Stimulated activated CD4-positive, alpha-beta T cell treated with anti-CD3 and anti-CD28 coated beads, Interleukin-12 subunit alpha, Interleukin-12 subunit beta, amount 100 ng/mL, for 4 hours (primary cell): ENCODE measurements around the gene IER3.
"Not testable (repeated sequence)": the region's sequence is repeated elsewhere in the genome, so short reads cannot be mapped to it uniquely, and the experiment has no call there.

Experiments used
- DNase-seq: peaks from one replicate; pipeline ENCODE4 v3.0.0-alpha.2; 2020

IER3 gene

DNA sequence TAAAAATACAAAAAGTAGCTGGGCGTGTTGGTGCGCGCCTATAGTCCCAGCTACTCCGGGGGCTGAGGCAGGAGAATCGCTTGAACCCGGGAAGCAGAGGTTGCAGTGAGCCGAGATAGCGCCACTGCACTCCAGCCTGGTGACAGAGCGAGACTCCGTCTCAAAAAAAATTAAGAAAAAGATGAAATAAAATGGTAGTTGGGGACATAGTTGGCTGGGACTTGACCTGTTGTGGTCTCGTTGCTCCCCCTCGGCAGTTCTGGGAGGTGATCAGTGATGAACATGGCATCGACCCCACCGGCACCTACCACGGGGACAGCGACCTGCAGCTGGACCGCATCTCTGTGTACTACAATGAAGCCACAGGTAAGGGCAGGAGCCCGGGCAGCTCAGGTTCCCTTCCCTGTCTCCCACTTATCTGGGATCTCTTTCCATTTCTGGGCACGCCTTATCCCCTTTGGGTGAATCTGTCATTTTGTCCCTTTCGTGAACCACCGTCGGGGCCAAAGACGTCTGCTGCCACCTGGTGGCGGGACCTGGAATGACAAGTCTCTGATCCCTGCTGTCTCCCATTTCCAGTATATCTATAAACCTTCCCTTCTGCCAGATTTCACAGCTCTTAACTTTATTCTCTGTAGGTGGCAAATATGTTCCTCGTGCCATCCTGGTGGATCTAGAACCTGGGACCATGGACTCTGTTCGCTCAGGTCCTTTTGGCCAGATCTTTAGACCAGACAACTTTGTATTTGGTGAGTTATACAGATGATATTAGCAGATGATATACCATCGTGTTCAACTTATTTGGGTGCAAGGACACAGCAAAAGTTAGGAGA is 21.9 kb downstream of the IER3 start:
- DNase-seq = peak; percentile 82

DNA sequence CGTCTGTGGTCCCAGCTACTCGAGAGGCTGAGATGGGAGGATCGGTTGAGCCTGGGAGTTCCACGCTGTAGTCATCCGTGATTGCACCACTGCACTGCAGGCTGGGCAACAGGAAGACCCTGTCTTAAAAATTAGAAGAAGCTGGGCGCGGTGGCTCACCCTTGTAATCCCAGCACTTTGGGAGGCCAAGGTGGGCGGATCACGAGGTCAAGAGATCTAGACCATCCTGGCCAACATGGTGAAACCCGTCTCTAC is 22.4 kb downstream of the IER3 start:
- not testable (repeated sequence) for DNase-seq

DNA sequence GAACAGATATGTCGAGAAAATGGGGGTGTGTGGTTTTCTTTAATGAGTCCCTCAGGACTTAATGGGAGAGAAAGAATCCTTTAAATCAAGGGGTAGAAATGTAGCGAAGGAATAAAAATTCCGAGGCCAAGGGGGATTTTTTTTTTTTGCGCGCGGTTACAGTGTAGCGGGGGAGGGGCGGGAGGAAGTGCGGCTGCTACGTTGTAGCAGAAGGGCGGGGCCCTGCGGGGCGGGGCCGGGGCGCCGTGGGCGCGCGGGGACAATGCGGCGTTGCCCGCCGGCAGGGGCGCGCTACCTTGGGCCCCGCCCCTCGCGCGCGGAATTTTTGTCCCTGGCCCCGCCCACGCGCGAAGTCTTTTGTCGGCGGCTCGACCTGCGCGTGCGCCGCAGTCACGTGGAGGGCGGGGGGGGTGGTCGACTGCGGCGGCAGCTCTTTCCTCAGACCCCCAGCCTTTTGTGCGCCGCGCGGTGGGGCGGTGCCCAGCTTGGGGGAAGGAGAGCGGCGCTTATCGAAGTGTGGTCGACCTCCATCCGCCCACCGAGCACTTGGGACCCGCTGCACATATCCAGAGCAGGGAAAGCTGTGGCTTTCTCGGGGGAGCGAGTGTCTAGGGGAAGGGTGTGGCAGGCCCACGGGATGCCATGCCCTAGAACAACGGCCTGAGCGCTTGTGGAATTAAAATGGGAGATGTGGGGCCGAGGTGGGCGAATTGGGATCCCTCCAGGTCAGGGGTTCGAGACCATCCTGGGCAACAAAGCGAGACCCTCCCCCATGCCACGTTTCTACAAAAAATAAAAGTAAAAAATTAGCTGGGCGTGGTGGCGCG is 22.9 kb downstream of the IER3 start:
- DNase-seq = peak; percentile 98

DNA sequence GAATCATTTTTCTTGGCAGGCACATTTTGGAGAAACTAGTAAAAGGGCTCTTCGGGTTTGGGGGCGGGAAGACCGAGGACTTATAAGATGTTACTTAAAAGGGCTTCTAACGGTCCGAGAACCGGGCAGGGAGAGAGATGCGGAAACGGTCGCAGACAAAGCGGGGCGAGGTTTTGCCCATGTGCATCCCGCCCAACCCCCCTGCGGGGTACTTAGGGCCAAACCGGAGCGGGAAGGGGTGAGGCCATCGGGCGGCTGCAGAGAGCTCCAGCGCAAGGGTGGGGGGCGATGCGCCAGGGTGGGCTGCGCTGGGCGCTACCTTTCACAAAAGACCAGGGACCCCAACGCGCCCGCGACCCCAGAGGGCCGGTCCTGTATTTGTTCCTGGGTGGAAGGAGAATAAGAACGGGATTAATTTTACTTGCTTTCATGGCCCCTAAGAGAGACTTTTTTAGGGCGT is 23.6 kb downstream of the IER3 start:
- peak; percentile 63 for DNase-seq

DNA sequence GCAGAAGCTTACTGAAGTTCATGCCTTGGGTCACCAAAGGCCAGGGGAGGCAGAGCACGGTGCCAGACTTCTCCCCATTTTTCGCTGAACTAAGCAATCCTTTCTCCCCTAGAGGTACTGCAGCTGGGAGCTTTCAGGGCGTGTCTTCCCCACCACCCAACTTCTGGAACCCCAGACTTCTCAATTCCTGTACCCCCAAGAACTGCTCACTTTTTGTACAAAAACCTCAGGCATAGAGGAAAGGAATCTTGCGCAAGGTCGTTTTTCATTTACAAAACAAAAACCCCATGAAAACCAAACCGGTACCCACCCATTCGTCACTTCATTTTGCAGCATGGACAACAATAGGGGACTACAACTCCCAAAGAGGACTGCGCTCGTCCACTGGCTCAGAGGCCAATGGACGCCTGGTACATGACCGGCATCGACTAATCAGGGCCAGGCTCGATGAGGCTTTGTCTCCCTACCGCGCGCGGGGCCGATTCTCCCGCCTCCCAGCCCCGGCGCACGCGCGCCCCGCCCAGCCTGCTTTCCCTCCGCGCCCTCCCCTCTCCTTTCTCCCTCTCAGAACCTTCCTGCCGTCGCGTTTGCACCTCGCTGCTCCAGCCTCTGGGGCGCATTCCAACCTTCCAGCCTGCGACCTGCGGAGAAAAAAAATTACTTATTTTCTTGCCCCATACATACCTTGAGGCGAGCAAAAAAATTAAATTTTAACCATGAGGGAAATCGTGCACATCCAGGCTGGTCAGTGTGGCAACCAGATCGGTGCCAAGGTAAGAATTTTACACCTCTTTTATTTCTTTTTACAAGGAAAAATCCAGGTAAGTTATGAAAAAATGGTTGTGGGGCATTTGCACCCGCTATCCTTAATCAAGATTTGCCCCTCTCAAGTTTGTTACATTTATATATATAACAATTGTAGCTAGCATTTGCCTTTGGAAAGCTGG is 24.3 kb downstream of the IER3 start, which contains the start of gene TUBB:
TSS of gene TUBB (plus strand) at position 562 of the 947 bp plus-strand sequence. CDS start at position 717, 155 bp downstream.
- peak; percentile 94 for DNase-seq

DNA sequence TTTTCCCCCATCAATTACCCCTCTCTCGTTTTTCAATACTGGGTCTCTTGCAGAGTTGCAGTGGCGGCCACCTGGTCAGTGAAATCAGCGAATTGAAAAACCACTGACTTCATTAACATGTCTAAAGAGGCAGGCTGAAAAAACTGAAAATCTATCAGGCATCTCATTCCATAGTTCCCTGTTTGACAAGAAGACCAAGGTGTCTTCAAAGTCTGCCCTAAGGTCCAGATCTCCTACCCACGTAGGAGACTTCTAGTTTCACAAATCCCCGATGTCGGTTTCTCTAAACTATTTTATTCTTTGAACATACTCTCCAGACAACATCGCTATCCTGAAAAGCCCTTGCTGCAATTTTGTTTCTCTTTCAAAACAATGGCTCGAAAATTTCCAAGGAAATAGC is 25.0 kb downstream of the IER3 start:
- no peak for DNase-seq

DNA sequence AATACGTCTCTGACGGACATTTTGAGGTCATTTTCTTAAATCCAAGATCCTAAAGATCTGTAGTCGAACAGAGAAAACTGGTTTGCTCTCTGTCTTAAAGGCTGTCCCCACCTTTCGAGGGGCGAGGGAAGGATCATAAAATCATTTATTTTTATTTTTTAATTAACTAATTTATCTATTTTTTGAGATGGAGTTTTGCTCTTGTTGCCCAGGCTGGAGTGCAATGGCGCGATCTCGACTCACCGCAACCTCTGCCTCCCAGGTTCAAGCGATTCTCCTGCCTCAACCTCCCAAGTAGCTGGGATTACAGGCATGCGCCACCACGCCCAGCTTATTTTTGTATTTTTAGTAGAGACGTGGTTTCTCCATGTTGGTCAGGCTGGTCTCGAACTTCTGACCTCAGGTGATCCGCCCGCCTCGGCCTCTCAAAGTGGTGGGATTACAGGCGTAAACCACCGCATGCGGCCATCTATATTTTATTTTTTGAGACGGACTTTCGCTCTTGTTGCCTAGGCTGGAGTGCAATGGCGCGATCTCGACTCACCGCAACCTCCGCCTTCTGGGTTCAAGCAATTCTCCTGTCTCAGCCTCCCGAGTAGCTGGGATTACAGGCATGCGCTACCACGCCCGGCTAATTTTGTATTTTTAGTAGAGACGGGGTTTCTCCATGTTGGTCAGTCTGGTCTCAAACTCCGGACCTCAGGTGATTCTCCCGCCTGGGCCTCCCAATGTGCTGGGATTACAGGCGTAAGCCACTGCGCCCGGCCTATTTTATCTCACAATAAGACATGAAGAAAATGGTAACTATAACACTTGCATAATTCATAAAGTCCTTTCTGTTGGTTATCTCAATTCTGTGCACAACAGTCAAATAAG is 26.3 kb downstream of the IER3 start:
- not testable (repeated sequence) for DNase-seq

DNA sequence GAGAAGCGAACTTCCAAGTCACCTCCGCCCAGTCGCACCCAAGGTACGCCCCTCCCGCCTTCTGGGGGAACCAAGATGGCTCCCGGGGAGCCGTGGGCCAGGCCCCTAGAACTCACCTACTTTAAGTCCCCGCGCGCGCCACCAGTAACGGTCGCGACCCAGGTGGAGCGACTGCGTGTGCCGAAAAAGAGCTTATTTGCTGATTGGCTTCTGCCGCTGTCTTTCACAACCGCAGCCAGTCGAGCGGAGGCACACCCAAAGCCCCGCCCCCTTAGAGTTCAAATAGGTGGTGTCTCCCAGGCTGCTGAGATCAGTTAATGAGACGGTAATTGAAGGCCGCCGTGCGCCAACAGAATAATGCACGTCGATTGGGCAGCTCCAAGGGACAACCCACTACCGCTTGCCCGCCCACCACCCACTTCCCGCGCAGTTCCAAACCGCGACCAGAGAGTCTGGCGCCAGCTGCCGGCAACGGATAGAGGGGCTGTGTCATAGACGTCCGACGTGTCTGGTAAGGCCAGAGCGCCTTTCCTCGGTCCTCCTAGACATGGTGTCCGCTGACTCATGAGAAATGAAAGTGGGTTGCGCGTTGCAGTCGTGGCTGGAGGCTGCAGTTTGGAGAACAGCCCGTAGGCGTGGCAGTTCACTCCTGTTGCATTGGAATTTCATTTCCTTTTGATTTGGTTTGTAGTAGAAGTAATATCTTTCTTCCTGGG is 27.1 kb downstream of the IER3 start, which contains the start of gene MDC1:
TSS of gene MDC1 (minus strand) at position 153 of the 716 bp plus-strand sequence. CDS start 2,106 bp downstream, outside the sequence.
- DNase-seq = peak; percentile 97

DNA sequence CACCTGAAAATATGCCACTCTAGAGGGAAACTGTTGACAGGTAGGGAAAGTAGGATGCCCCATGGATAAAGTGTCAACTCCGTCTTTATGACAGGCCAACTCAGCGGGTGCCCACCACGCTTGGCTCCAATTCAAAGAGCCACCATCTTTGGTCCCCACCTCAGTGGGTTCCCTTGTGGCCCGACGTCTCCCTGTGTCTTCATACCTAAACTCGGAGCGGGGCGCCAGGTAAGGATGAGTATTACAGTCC is 27.5 kb downstream of the IER3 start:
- no peak for DNase-seq

DNA sequence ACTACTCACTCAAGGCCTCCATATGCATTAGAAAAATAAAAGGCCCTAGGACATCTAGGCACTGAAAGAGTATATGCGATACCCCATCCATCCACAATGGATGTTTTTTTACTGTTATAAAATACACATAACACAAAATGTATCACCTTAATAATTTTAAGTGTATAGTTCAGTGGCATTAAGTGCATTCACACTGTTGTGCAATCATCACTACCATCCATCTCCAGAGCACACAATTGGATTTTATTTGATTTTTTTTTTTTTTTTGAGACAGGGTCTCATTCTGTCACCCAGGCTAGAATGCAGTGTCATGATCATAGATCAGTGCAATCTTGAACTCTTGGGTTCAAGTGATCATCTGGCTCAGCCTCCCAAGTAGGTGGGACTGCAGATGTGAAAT is 30.1 kb downstream of the IER3 start:
- no peak for DNase-seq

DNA sequence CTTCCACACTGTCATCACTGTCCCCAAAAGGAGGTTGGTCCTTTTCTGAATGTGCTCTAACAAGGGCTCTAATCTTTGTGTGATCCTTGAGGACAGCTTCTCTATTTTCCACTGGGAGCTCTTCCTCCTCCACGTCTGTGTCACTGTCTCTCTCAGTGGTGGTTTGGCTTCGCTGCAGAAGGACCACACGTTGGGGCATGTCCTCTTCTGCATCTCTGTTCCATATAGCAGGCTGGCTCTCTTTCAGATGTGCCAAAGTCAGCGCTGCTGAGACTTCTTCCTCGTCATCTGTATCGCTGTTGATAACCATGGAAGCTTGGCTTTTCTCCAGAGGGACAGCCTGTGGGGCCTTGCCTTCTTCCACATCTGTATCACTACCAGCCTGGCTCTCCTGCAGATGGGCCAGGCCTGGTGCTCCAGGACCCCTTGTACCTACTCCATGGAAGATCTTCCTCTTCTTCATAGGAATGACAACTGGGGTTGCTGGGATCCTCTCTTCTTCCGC is 31.9 kb downstream of the IER3 start:
- DNase-seq = no peak

DNA sequence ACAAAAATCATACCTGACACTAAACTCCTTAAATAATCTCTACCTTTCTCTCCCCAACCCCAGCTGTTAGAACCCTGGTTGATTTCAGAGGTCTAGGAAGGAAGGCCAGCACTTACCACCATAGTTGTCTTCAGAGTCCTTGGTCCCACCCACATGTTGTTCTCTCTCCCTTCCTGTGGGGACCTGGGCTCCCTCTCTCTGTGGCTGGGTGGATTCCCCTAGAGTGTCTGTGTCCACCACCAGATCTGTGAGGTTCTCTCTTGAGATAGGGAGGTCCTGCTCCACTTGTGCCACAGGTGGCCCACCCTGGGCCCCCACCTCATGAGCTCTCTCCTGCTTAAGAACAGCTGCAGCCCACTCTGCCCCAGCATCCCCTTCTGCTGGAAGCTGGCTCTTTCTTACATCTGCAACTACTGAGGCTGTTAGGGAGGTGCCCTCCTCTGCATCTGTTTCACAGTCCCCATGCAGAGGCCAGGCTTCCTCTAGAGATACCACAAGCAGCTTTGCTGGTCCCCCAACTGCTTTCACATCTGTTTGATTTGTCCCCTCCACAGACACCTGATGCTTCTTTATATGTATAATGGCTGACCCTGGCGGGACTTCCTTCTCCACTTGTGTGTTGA is 32.5 kb downstream of the IER3 start:
- DNase-seq = no peak

DNA sequence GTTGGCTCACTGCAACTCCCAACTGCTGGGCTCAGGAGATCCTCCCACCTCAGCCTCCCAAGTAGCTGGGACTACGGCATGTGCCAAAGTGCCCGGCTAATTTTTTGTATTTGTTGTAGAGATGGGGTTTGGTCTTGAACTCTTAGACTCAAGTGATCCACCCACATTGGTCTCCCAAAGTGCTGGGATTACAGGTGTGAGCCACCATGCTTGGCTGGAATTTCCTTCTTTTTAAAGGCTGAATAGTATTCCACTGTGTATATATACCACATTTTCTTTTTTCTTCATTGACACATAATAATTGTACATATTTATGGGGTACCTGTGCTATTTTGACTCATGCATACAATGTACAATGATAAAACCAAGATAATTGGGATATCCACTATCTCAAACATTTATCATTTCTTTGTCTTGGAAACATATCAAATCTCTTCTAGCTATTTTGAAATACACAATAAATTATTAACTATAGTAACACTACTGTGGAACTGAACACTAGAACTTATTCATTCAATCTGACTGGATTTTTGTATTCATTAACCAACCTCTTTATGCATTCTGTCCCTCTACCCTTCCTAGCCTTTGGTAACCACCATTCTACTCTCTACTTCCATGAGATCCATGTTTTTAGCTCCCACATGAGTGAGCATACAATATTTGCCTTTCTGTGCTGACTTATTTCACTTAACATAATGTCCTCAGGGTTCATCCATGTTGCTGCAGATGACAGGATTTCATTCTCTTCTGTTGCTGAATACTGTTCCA is 35.1 kb downstream of the IER3 start:
- DNase-seq = no peak

DNA sequence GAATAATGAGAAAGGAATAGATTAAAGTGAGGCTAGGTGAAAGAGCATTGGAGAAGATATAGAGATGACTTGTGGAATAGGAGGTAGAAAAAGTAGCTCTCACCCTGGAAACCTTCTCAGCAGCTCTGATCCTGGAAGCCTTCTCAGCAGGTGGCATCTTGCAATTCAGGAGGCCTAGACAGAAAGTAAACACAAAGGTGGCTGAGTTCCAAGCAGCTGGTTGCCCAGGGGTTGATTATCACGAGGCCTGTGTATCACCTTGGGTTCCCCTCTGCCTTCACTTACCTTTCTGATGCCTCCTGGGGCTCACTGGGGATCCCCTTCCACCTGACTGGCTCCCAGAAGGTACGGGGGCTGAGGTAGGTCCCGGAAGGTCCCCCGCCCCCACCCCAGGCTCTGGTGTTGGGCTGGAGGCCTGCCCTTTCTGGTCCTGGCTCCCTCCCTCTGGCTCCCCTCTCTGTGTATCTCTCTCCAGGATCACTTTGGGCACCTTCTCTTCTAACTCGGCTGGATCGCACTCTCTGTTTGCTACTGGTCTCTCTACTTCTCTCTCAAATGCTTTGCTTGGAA is 37.0 kb downstream of the IER3 start:
- no peak for DNase-seq

DNA sequence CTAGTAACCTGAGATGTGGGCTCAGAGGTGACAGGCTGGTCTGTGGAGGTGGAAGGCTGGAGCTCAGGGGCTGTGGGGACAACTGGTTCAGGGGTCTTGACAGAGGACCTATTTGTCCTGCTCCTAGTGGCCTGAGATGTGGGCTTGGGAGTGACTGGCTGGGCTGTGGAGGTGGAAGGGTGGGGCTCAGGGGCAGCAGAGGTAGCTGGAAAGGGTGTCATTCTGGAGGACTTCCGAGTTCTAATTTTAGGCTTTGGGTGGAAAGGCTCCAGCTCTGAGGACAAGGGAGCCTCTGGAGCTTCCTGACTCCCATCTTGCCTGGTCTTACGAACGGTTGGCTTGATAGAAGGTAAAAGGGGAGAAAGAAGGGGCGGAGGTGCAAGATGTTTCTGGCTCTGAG is 38.7 kb downstream of the IER3 start:
- no peak for DNase-seq

DNA sequence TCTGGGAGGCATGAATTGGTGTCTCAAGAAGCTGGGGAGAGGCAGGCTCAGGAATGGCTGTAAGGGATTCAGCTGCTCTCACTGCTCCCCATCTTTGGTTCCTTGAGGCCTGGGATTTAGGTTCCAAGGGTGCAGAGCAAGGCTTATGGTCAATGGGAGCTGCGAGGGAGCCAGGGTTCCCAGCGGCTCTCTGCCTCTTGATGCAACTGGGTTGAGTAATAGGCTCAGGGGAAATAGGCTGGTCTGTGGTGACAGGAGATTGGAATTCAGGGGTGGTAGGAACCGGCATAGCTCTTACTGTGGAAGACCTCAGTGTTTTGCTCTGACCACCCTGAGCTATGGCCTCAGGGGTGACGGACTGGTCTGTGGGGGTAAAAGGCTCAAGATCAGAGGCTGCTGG is 40.5 kb downstream of the IER3 start:
- DNase-seq = no peak

DNA sequence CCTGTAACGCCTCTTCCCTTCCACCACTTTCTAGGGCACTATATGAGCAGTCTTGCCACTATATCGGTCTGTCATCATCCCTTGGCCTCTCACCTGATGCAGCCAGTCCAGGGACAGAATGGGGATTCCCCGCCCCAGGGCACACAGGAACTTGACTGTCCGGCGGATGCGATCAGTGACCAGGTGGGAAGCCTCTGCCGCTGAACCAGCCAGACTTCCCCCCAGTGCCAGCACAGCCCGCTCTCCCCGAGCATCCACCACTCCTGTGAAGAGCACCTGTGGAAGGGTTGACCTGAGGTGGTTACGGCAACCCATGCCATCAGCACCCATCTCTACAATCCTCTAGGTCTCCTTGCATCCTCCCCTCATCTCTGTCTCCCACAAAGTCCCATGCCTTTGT is 41.3 kb downstream of the IER3 start:
- no peak for DNase-seq

DNA sequence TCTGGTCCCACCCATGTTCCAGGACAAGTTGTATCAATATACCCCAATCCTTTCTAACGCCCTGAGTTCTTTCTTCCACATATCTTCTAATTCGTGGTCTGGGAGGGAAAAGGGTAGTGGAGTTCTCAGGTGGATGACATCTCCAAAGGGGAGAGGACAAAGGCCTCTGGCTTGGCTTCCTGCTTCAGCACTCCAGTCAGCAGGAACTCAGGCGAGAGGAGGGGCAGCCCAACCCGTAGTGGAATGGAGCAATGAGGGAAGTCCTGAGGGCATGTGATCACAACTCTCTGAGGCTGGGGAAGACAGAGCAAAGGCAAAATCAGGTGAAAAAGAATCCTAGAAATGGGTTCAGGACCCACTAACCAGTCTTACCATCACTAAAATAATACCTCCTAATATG is 44.0 kb downstream of the IER3 start:
- no peak for DNase-seq

DNA sequence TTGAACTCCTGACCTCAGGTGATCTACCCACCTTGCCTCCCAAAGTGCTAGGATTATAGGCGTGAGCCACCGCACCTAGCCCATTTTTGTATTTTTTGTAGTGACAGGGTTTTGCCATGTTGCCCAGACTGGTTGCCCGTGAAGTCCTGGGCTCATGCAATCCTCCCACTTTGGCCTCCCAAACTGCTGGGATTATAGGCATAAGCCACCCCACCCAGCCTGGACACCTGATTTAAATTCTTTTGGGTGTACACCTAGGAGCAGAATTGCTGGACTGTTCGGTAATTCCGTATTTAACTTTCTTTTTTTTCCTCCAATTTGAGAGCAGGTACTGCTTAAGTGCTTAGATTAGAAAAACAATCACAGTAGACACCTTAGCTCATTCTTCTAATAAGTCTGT is 47.9 kb downstream of the IER3 start:
- no peak for DNase-seq
